ENCODE measurements around the gene RNASE4. TPM values are rescaled to one million over a fixed set of nuclear protein-coding genes. Genes with fewer than 3 reads are reported as not detected.

The RNASE4 gene
- total and polyA plus RNA-seq, 10 of the 15 experiments (the other 5 are each of a cell fraction or from before 2014, with no cell fraction given): 0.87 to 2.6 (median 1.3) TPM

DNA sequence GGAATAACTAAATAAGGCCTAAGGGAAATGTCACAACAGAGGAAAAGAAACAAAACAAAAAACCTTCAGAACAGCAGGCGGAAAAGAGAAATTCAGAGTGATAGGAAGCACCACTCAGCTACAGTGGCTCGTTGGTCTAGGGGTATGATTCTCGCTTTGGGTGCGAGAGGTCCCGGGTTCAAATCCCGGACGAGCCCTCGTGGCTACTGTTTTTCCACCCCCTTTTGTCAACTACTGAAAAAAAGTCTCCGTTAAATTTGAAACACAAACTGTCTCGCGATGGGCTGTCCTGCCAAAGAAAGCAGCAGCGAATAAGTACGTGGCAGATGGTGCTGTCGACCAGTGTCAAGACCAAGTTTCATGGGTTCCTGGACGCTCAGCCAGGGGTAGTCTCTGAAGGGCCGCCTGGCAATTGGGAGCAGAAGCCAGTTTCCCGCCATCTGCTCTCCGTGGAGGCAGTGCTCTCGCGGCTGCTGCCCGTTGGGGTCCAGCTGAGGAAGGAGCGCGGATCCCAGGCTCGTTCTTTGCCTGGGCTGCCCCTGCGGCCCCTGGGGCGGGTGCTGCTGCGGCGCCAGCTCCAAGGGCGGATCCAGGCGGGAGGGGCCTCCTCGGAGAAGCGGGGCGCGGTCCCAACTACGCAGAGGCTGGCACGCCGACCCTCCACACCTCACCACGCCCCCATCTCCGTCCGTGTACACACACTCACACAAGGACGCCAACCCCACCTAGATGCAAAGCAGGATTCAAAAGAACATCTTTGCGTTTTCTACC is at the start of gene RNASE4 (continued):
- TF ChIP-seq RAD21 (IDR thresholded peaks at IDR 0.05; ENCODE audit: insufficient read depth, low read depth, low read length): no peak
- TF ChIP-seq SUZ12 (IDR thresholded peaks at IDR 0.05; ENCODE audit: unreplicated experiment): no peak
- TF ChIP-seq, protein P1, sequence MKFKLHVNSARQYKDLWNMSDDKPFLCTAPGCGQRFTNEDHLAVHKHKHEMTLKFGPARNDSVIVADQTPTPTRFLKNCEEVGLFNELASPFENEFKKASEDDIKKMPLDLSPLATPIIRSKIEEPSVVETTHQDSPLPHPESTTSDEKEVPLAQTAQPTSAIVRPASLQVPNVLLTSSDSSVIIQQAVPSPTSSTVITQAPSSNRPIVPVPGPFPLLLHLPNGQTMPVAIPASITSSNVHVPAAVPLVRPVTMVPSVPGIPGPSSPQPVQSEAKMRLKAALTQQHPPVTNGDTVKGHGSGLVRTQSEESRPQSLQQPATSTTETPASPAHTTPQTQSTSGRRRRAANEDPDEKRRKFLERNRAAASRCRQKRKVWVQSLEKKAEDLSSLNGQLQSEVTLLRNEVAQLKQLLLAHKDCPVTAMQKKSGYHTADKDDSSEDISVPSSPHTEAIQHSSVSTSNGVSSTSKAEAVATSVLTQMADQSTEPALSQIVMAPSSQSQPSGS (IDR thresholded peaks at IDR 0.05; ENCODE audit: low read length): no peak
- TF ChIP-seq, protein P2, sequence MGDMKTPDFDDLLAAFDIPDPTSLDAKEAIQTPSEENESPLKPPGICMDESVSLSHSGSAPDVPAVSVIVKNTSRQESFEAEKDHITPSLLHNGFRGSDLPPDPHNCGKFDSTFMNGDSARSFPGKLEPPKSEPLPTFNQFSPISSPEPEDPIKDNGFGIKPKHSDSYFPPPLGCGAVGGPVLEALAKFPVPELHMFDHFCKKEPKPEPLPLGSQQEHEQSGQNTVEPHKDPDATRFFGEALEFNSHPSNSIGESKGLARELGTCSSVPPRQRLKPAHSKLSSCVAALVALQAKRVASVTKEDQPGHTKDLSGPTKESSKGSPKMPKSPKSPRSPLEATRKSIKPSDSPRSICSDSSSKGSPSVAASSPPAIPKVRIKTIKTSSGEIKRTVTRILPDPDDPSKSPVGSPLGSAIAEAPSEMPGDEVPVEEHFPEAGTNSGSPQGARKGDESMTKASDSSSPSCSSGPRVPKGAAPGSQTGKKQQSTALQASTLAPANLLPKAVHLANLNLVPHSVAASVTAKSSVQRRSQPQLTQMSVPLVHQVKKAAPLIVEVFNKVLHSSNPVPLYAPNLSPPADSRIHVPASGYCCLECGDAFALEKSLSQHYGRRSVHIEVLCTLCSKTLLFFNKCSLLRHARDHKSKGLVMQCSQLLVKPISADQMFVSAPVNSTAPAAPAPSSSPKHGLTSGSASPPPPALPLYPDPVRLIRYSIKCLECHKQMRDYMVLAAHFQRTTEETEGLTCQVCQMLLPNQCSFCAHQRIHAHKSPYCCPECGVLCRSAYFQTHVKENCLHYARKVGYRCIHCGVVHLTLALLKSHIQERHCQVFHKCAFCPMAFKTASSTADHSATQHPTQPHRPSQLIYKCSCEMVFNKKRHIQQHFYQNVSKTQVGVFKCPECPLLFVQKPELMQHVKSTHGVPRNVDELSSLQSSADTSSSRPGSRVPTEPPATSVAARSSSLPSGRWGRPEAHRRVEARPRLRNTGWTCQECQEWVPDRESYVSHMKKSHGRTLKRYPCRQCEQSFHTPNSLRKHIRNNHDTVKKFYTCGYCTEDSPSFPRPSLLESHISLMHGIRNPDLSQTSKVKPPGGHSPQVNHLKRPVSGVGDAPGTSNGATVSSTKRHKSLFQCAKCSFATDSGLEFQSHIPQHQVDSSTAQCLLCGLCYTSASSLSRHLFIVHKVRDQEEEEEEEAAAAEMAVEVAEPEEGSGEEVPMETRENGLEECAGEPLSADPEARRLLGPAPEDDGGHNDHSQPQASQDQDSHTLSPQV (IDR thresholded peaks at IDR 0.05): no peak
- 0 out of 2 replicates have a peak, but pooled peaks have one; percentile 40 for TF ChIP-seq LARP7 (IDR thresholded peaks at IDR 0.05)
- peak; percentile 53; the same call in 1 of the 2 replicates for TF ChIP-seq GABPA (IDR thresholded peaks at IDR 0.05; ENCODE audit: low read depth)
- TF ChIP-seq, protein P3, sequence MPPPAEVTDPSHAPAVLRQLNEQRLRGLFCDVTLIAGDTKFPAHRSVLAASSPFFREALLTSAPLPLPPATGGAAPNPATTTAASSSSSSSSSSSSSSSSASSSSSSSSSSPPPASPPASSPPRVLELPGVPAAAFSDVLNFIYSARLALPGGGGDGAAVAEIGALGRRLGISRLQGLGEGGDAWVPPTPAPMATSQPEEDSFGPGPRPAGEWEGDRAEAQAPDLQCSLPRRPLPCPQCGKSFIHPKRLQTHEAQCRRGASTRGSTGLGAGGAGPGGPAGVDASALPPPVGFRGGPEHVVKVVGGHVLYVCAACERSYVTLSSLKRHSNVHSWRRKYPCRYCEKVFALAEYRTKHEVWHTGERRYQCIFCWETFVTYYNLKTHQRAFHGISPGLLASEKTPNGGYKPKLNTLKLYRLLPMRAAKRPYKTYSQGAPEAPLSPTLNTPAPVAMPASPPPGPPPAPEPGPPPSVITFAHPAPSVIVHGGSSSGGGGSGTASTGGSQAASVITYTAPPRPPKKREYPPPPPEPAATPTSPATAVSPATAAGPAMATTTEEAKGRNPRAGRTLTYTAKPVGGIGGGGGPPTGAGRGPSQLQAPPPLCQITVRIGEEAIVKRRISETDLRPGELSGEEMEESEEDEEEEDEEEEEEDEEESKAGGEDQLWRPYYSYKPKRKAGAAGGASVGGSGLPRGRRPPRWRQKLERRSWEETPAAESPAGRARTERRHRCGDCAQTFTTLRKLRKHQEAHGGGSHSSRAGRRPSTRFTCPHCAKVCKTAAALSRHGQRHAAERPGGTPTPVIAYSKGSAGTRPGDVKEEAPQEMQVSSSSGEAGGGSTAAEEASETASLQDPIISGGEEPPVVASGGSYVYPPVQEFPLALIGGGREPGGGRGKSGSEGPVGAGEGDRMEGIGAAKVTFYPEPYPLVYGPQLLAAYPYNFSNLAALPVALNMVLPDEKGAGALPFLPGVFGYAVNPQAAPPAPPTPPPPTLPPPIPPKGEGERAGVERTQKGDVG (CRISPR knock-in tag; IDR thresholded peaks at IDR 0.05): no peak
- no peak for TF ChIP-seq BMI1 (IDR thresholded peaks at IDR 0.05; ENCODE audit: borderline replicate concordance)
- TF ChIP-seq, protein P4, sequence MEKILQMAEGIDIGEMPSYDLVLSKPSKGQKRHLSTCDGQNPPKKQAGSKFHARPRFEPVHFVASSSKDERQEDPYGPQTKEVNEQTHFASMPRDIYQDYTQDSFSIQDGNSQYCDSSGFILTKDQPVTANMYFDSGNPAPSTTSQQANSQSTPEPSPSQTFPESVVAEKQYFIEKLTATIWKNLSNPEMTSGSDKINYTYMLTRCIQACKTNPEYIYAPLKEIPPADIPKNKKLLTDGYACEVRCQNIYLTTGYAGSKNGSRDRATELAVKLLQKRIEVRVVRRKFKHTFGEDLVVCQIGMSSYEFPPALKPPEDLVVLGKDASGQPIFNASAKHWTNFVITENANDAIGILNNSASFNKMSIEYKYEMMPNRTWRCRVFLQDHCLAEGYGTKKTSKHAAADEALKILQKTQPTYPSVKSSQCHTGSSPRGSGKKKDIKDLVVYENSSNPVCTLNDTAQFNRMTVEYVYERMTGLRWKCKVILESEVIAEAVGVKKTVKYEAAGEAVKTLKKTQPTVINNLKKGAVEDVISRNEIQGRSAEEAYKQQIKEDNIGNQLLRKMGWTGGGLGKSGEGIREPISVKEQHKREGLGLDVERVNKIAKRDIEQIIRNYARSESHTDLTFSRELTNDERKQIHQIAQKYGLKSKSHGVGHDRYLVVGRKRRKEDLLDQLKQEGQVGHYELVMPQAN (conservative IDR thresholded peaks at IDR 0.05): peak; percentile 68
- TF ChIP-seq RBBP5 (conservative IDR thresholded peaks at IDR 0.05): no peak
- TF ChIP-seq DPF2 (IDR thresholded peaks at IDR 0.05): no peak
- TF ChIP-seq, protein P5, sequence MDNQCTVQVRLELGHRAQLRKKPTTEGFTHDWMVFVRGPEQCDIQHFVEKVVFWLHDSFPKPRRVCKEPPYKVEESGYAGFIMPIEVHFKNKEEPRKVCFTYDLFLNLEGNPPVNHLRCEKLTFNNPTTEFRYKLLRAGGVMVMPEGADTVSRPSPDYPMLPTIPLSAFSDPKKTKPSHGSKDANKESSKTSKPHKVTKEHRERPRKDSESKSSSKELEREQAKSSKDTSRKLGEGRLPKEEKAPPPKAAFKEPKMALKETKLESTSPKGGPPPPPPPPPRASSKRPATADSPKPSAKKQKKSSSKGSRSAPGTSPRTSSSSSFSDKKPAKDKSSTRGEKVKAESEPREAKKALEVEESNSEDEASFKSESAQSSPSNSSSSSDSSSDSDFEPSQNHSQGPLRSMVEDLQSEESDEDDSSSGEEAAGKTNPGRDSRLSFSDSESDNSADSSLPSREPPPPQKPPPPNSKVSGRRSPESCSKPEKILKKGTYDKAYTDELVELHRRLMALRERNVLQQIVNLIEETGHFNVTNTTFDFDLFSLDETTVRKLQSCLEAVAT (IDR thresholded peaks at IDR 0.05): peak; percentile 78; the same call in 1 of the 2 replicates
- peak; percentile 26; the same call in 1 of the 2 replicates for TF ChIP-seq TCF12 (IDR thresholded peaks at IDR 0.05; ENCODE audit: low read depth, low read length)
- TF ChIP-seq ESRRA (IDR thresholded peaks at IDR 0.05; ENCODE audit: low read length): no peak
- no peak for TF ChIP-seq TCF3 (IDR thresholded peaks at IDR 0.05; ENCODE audit: borderline replicate concordance, insufficient read depth, low read depth, low read length)
- no peak for TF ChIP-seq MEF2A (IDR thresholded peaks at IDR 0.05; ENCODE audit: insufficient read depth, low read depth, low read length)
- TF ChIP-seq YY1 (IDR thresholded peaks at IDR 0.05; ENCODE audit: low read depth, low read length): no peak; the same call in 1 of the 2 replicates

All from GM12878 (cell line).